ENCODE measurements around the gene RNF150.
"Not testable (repeated sequence)": the region's sequence is repeated elsewhere in the genome, so short reads cannot be mapped to it uniquely, and the experiment has no call there.

The RNF150 gene

DNA sequence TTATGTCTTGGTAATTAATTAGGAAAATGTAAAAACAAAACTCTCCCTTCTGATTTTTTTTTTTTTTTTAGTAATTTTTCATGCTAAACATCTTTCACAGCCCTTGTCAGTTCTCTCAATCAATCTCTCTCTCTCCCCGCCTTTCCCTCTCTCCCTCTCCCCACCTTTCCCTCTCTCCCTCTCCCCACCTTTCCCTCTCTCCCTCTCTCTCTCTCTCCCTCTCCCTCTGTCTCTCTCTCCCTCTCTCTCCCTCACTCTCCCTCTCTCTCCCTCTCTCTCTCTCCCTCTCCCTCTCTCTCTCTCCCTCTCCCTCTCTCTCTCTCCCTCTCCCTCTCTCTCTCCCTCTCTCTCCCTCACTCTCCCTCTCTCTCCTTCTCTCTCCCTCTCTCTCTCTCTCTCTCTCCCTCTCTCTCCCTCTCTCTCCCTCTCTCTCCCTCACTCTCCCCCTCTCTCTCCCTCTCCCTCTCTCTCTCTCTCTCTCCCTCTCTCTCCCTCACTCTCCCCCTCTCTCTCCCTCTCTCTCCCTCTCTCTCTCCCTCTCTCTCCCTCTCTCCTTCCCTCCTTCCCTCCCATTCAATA is 322.6 kb downstream of the RNF150 start:
- not testable (repeated sequence) for DNase-seq

All from NCI-H146 (cell line).